ENCODE data around the gene ADAM8.
"Not testable (repeated sequence)": the region's sequence is repeated elsewhere in the genome, so short reads cannot be mapped to it uniquely, and the experiment has no call there.

ADAM8 gene

DNA sequence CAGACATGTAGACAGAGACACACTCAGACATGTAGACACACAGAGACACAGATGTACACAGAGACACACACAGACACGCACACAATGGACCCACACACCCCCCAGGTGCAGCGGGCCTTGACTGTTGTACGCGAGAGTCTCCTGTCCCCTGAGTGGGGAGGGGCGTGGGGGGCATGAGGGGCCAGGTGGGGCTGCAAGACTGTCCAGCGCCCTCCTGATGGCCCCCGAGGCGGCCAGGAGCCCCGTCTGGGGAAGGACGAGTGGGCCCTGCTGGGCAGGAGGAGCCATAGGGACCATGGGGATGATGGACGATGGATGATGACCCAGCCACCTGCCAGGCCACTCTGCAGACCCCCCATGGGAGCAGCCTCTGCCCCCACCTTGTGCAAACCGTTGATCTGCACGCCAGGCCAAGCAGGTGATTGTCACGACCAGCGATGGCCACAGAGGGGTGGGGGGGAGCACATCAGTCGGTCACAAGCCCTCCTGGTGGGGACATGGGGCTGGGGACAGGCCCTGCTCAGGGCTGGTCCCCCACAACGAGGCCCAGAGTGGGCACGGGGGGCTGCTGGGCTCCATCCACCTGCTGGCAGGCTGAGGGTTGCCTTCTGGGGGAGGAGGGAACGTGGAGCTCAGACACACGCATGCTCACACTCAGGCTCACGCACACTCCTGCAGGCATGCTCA, 27.4 kb downstream of the ADAM8 start:
- no peak for DNase-seq (ENCODE audit: low read depth)

- DNase-seq (ENCODE audit: low read depth) = no peak
Observed at GRCh38 chr10:133248334-133248715, 28.3 kb downstream of the ADAM8 start.

DNA sequence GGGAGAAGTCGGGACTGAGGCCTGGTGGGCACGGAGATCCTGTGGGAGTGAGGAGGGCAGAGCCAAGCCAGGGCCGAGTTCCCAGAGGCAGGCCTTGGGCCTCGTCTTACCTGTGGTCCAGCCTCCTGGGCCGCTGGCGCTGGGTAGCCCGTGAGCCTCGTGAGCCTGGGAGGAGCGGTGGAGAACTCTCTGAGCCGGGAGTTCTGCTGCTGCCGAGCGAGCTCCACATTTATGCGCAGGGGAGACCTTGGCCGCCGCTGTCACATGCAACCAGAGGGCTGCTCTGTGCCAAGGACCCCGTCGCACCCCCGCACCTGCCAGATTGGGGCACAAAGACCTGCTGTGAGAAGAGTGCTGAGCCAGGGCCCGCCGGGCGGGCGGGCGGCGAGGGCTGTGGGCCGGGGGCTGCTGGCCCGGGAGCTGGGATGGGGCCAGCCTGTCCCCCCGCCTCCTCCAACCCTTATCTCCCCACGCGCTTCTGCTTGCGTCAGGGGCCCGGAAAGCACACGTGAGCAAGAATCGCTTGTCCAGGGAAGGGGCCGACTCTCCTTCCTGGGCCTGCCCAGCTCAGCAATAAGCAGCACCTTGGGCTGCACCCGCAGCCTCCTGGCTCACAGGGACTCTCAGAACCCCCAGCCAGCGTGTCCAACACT, 28.9 kb downstream of the ADAM8 start:
- DNase-seq (ENCODE audit: low read depth) = no peak

- DNase-seq (ENCODE audit: low read depth) = no peak
Observed at GRCh38 chr10:133246236-133246626, 30.4 kb downstream of the ADAM8 start.

GRCh38 chr10:133245439-133246235, 31.0 kb downstream of the ADAM8 start:
- peak; percentile 36 for DNase-seq (ENCODE audit: low read depth)

DNA sequence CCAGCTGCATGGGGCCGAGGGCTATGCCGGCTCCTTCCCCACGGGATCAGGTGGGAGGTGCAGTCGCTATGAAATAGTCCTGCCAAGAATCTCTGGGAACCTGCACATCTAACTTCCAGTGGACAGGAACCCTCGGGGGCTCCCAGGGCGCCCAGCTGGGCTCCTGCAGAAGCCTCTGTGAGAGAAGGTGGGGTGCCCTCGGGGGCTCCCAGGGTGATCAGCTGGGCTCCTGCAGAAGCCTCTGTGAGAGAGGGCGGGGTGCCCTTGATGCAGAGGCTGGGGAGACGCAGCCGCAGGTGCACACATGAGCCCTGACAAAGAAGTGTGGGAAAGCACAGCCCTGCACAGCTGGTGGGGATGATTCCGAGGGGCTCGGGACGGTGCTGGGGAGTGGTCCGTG, 33.1 kb downstream of the ADAM8 start:
- DNase-seq (ENCODE audit: low read depth) = no peak

DNA sequence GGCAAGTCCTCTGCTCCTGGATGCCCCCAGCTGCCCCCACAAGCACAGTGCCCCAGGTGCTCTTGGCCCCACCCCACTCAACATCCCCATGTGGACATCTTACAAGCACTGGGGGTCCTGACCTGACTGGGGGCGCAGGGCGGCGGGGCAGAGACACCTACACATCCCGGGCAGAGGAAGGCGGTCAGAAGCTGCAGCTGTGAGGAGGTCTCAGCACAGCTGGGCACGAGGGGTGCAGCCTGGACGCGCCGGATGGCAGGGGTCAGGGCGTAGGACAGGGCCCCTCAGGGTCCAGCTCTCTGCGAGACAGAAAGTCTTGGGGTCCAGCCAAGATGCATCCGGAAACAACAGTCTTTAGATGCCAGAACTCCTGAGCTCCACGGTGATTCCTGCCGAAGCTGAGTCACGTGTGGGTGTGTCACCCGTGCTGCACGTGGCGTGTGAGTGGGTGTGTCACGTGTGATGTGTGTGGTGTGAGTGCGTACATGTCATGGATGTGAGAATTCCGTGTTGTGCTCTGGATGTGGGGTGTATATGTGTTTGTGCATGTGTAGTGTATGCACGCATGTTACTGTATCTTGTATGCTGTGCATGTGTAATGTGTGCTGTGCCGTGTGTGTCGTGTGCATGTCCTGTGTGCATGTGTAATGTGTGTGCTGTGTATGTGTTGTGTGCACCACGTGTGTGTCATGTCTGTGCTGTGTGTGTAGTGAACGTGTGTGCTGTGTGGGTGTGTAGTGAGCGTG, 33.9 kb downstream of the ADAM8 start:
- peak; percentile 58 for DNase-seq (ENCODE audit: low read depth)

- no peak for DNase-seq (ENCODE audit: low read depth)
Observed at GRCh38 chr10:133241501-133242205, 35.0 kb downstream of the ADAM8 start.

- DNase-seq (ENCODE audit: low read depth) = no peak
Observed at GRCh38 chr10:133239990-133240389, 36.7 kb downstream of the ADAM8 start.

DNA sequence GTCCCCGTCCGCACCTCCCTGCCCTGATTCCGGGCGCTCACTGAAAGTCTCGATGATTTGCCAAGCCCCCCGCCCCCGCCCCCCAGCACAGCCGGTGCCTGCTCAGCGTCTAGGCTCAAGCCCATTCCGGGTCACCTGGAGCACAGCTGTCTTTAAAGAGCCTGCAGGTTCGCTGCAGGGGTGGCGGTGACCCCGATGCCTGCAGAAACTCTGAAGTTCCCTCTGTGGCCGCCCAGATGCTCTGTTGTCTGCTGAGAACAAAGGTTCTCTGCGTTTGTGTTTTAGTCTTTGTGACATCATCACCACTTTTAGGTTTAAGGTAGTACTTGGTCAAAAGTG, 38.2 kb downstream of the ADAM8 start:
- DNase-seq (ENCODE audit: low read depth) = no peak

DNA sequence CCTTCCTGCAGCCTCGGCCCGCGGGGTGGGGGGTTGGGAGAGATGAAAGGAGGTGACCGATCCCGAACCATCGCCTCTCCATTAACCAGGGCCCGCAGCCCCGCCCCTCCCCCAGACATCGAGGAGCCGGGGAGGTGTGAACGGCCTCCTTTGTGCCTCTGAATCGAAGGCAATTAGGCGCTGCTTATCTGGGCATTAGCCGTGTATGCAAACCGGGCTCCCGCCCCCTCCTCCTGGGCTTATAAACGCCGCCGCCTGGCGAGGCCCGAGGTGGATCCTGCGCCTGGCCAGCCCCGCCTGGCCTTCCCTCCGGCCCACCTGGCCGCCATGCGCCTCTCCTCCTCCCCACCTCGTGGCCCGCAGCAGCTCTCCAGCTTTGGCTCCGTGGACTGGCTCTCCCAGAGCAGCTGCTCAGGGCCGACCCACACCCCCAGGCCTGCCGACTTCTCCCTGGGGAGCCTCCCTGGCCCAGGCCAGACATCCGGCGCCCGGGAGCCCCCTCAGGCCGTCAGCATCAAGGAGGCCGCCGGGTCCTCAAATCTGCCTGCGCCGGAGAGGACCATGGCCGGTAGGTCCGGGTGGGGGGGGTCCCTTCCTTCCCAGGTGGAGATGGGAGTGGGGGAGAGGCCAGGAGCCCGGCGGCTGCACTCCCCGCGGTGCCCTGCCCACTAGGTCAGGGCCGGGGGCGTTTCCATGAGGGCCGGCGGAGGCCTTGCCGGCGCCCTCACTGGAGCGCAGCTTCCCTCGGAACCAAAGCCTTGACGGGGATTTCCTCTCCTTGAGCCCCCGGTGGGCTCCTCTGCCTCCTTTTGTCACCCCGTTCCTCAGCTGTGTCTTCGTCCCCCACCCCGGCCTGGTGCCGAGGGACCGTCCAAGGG, 38.8 kb downstream of the ADAM8 start, which contains the start of gene VENTX:
VENTX (plus strand) TSS at position 268 of the 878 bp plus-strand sequence; CDS start at position 328, 60 bp downstream.
- no peak for DNase-seq (ENCODE audit: low read depth)

- DNase-seq (ENCODE audit: low read depth) = no peak
Observed at GRCh38 chr10:133237241-133237587, 39.5 kb downstream of the ADAM8 start.

DNA sequence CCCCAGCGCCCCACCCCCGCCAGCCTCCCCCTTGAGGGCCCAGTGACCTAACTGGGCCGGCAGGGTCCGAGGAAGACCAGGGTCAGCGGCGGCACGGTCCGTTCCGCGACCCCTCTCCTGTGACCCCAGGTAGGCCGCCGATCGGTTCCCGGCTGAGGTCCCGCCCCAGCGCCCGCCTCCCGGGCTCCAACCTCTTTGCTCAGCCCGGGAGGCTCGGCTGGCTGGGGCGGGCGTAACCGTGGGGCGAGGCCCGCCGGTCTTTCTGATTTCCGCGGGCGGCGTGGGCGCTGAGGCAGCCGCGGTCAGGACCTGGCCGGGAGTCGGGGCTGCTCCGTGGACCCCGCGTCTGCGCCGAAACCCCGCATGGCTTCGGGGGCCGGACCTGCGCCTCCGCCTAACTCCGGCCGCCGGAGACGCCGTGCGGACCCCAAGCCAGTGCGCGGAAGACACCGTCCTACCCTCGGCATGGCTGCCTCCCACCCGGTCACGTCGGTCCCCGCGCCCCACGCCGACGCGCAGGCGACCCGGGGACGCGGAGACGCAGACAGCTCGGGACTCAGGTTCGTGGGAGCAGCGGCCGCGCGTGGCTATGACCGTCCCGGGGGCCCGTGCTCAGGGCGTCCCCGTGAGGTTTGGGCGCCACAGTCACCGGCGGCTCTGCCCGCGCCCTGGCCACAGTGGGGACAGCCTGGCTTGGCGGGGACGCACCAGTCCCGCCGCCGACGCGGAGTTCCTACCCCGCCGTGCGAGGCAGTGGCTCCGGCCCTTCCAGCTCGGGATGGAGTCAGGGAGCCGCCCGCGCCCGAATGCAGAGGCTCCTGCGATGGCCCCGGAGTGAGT, 40.0 kb downstream of the ADAM8 start:
- DNase-seq (ENCODE audit: low read depth) = no peak

GRCh38 chr10:133235932-133236331, 40.7 kb downstream of the ADAM8 start:
- no peak for DNase-seq (ENCODE audit: low read depth)

DNA sequence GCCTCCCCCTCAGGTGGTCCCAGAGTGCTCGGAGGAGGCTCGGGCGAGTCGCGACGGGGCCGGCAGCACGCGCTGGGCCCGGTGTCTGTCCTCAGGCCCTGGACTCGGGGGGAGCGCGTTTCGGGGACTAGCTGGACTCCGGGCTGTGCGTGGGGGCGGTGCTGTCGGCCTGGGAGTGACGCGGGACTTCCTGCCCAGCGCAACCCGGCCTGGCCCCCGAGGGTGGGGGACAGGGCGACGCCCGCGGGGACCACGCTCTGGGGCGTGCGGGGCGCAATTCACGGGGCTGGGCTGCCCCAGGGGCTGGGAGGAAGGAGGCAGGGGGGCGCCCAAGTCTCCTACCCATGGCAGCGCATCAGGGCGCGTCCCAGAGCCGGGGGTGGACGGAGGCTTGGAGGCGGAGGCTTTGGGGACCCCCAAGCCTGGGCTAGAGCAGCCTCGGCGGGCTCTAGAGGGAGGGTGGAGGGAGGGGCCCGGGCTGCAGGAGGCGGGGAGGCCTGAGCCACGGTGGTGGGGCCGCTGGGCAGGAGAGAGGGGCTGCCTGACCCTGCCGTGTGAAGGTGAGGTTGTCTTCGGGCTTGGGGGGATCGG, 41.3 kb downstream of the ADAM8 start:
- DNase-seq (ENCODE audit: low read depth) = no peak

GRCh38 chr10:133234796-133235195, 41.9 kb downstream of the ADAM8 start:
- not testable (repeated sequence) for DNase-seq (ENCODE audit: low read depth)

DNA sequence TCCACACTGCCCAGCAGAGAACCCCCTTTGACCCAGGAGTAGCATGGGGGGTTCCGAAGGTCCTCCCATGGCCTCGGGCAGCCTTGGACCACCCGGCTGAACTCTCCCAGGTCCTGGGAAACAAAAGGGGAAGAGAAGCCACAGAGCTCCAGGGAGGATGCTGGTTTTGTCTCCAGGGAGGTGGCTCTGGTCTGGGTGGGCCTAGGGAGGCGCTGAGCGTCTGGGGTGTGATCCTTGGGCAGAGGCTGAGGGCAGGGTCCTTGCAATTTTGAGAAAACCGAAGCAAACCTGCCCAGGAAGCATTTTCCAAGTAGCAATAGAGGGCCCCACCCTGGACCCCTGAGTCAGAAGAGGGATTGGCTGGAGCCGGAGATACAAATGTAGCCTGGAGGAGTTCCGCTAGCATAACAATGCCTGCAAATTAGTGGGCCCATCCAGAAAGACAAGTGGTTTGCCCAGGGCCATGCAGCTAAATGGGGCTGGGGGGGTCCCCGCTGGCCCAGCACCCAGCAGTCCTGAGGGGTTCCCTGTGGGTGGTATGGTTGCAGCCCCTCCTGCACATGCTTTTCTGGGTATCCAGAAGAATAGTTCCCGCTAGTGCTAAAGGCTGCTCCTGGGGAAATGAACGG, 44.6 kb downstream of the ADAM8 start:
- DNase-seq (ENCODE audit: low read depth) = no peak

DNA sequence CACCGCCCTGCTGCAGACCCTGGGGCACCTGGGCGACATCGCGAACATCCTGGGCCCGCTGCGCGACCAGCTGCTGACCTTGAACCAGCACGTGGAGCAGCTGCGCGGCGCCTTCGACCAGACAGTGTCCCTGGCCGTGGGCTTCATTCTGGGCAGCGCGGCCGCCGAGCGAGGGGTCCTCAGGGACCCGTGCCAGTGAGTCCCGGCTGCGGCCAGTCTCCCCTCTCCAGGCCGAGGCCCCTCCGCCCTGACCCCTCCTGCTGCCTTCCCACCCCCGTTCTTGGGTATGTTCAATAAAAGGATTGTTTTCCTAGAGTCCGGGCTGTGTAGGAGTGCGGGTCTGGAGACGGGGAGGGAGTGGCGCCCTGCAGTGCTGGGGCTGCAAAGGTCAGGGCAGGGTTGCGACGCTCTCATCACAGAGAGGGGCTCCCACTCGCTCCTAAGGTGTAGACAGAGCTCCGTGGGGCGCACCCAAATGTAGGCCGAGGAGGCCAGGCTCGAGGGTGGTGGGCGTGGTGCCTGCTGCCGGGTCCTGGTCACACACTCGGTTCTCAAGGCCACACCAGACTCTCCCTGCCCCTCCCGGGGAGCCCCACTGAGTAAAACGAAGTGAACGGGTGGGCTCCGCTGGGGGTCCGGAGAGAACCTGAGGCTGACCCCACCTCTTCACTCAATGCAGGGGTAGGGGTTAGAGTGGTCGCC, 45.3 kb downstream of the ADAM8 start:
- no peak for DNase-seq (ENCODE audit: low read depth)
